Omental fat pad (tissue), 4 donors: ENCODE data around the gene RRP15. TPM values are rescaled to one million over a fixed set of nuclear protein-coding genes. Genes with fewer than 3 reads are reported as not detected.

Experiments
- ATAC-seq: fragments of 150-250 bp; one replicate; pipeline ENCODE4 v1.9.1; 2016; ENCODE audit warnings: mild to moderate bottlenecking, moderate library complexity; ENCODE audit not compliant: low FRiP score
- DNase-seq: peaks from one replicate; pipeline ENCODE4 v3.0.0-alpha.2; 2019; ENCODE audit warnings: low spot score
- CTCF ChIP-seq, 3 donors: fragments of 450-650 bp; IDR thresholded peaks; one replicate each; pipeline ENCODE4 v1.5.1; 2016 to 2017; ENCODE audit warnings: antibody characterized with exemption in 3 of 3, mild to moderate bottlenecking in 3 of 3, moderate library complexity in 2 of 3
- total RNA-seq, 4 donors: library from RNA; depleted of rRNA; stranded (reverse); fragments of >200 nt; gene quantifications; one replicate each; pipeline ENCODE4 v1.1.0, GENCODE V29; 2016

The RRP15 gene
- total RNA-seq, 4 donors from 2014 or later = 4.6 to 22.7 (median 5.3) TPM

DNA sequence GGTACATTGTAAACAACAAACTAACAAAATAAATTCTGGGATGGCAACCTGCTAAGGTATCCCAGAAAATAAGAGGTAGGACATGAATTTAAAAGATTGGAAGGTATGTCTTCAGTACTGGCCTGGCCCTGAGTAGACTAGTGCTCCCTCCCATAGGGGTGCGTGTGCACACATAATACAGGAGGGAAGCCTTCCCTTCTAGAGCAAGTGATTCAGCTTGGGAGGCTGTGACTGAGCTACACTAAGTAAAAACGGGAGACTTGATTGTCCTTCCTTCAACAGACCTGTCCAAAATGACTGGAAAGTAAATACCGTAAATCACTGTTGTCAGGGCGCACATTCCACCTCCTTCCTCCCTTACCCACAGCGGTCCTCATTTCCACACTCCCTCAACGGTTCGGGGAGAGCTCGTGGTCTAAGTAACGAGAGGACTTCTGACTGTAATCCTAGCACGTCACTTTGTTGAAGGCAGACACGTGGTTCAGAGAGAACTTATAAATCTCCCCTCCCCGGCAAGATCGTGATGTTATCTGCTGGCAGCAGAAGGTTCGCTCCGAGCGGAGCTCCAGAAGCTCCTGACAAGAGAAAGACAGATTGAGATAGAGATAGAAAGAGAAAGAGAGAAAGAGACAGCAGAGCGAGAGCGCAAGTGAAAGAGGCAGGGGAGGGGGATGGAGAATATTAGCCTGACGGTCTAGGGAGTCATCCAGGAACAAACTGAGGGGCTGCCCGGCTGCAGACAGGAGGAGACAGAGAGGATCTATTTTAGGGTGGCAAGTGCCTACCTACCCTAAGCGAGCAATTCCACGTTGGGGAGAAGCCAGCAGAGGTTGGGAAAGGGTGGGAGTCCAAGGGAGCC is 60.0 kb downstream of the RRP15 start, which contains the start of gene TGFB2:
TGFB2 (plus strand) TSS at position 523 of the 859 bp plus-strand sequence. CDS start 1,366 bp downstream, outside the sequence.
- no peak for DNase-seq
- peak; percentile 78 for ATAC-seq
- TF ChIP-seq CTCF (IDR thresholded peaks at IDR 0.05) = no peak

DNA sequence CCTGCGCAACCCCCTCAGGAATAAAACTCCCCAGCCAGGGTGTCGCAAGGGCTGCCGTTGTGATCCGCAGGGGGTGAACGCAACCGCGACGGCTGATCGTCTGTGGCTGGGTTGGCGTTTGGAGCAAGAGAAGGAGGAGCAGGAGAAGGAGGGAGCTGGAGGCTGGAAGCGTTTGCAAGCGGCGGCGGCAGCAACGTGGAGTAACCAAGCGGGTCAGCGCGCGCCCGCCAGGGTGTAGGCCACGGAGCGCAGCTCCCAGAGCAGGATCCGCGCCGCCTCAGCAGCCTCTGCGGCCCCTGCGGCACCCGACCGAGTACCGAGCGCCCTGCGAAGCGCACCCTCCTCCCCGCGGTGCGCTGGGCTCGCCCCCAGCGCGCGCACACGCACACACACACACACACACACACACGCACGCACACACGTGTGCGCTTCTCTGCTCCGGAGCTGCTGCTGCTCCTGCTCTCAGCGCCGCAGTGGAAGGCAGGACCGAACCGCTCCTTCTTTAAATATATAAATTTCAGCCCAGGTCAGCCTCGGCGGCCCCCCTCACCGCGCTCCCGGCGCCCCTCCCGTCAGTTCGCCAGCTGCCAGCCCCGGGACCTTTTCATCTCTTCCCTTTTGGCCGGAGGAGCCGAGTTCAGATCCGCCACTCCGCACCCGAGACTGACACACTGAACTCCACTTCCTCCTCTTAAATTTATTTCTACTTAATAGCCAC is 60.7 kb downstream of the RRP15 start:
- no peak for TF ChIP-seq CTCF (IDR thresholded peaks at IDR 0.05)
- DNase-seq (no peak), ATAC-seq (peak; percentile 49)

DNA sequence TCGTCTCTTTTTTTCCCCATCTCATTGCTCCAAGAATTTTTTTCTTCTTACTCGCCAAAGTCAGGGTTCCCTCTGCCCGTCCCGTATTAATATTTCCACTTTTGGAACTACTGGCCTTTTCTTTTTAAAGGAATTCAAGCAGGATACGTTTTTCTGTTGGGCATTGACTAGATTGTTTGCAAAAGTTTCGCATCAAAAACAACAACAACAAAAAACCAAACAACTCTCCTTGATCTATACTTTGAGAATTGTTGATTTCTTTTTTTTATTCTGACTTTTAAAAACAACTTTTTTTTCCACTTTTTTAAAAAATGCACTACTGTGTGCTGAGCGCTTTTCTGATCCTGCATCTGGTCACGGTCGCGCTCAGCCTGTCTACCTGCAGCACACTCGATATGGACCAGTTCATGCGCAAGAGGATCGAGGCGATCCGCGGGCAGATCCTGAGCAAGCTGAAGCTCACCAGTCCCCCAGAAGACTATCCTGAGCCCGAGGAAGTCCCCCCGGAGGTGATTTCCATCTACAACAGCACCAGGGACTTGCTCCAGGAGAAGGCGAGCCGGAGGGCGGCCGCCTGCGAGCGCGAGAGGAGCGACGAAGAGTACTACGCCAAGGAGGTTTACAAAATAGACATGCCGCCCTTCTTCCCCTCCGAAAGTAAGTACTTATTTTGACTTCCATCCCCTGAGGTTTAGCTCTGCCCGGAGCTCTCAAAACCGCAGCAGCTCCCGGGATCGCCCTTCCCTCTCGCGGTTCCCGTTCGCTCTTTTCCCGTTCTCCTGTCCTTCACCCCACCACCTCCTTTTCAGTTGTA is 61.5 kb downstream of the RRP15 start:
- DNase-seq (no peak), ATAC-seq (peak; percentile 17)
- TF ChIP-seq CTCF (IDR thresholded peaks at IDR 0.05) = no peak

DNA sequence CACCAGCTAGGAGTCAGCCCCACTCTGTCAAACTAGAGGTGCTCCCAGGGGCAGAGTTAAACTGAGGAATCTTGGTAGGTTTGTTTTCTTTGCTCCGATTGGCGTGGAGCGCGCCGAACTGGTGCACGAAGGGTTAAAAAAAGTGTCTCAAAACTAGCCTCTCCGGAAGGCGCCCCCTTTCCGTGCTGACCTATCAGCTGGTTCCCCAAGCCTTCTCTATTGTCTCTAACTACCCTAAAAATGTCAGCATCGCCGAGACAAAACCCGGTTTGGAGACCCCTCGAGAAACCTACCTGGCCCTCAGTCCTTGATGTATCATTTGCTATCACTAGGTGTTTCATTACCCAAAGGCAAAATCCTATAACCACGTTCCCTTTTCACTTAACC is 62.2 kb downstream of the RRP15 start:
- no peak for DNase-seq
- no peak for TF ChIP-seq CTCF (IDR thresholded peaks at IDR 0.05)
- no peak for ATAC-seq

- ATAC-seq (no peak), DNase-seq (no peak)
- no peak for TF ChIP-seq CTCF (IDR thresholded peaks at IDR 0.05)
Observed at GRCh38 chr1:218347723-218348627, 62.9 kb downstream of the RRP15 start.

DNA sequence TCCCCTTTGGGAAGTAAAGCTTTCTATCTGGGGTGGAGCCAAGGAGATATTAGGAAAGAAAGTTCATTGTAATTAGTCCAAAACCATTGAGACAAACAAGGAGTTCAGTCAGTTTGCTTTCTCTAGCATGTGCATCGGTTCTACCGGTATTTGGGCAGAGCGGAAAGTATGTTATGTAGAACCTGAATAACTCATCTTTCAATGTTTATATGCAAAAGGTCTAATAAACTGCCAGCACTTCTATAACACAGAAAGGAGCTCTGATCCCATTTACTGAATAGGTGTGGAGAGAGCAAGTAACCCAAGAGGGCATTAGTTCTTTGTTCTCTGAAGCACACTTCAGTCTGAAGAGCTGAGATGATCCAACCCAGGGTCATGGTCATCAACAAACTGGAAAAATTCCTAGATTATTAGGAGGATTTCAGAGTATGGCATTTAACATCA is 63.6 kb downstream of the RRP15 start:
- no peak for ATAC-seq
- no peak for DNase-seq
- no peak for TF ChIP-seq CTCF (IDR thresholded peaks at IDR 0.05)
